HG03521 (cell line): ENCODE data around the gene HDAC4.

Experiments
- ATAC-seq: cut with Tn5 transposase; IDR thresholded peaks from one replicate; pipeline ENCODE4 v1.9.1; 2021; ENCODE audit warnings: mild to moderate bottlenecking, moderate library complexity; ENCODE audit not compliant: unreplicated experiment

Gene HDAC4

DNA sequence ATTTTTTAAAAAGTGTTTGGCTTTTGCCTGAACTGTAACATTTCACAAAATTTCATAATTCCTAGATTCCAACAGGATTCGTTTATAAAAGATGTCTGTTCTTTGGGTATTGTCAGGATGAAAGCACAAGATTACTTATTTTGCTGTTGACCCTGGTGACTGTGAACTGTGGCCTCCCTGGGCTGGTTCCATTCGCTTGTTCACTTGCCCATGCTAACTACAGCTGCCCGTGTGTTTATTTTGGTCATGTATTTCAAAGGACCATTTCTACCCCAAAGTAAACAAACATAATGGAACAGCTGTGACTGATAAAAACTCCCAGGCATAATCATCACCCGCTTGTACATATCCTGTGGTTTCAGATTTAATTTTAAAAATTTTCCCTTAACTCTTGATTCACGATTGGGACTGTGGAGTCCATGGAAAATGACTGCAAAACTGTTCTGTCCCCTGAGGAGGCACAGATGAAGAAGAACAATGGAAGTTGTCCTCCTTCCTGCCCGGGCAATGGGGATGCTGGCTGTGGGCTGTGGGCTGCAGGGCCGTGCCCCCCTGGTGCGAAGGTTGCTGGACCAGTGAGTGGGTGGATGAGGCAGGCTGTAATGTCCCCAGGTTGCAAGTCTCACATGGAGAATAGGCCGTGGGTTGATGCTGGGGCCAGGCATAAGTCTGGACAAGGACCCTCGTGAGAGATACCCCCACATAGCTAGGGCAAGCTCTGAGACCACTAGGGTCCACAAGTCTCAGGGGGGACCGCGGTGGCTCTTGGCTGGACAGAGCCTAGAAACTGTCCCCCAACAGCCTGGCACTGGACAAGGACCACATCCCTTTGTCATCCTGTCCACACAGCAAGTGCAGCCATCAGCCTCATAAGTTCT is 28.9 kb upstream of the HDAC4 start:
- no peak for ATAC-seq

DNA sequence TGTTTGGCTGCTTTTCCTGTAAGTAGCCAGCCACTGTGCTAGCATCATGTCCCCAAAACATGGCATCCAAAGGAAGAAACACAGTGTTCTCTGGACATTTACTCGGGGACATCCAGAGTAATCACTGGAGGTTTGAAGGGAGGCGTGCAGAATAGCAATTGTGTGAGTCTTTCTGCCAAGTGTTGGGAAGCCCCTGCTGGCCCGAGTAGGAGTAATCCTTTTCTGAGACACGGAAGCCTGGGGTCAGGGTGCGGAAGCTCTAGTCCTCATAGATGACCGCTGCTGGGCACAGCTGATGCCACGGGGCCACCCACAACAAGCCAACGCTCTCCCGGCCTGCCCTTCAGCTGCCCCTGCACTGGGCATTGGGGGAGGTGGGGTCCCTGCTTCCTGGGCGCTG is 24.8 kb upstream of the HDAC4 start:
- no peak for ATAC-seq

GRCh38 chr2:239424337-239425045 is 23.7 kb upstream of the HDAC4 start:
- no peak for ATAC-seq

DNA sequence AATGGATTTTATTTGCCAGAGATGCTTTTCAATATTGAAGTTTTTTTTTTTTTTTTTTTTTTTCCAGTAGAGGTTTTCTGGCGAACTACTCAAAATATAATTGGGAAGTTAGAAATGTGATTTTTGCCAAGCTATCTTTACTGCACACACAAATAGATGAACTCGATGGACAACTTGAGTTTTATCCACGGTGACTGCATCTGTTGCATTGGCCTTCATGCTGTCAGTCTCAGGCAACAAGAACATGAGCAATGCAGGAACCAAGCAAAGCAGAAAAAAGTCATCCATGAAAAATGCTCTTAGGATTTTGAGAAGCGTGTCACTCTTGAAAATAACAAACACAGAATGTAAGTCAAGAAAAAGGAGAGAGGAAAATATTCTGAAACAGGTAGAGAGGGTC is 22.7 kb upstream of the HDAC4 start:
- no peak for ATAC-seq

GRCh38 chr2:239421851-239422250 is 21.0 kb upstream of the HDAC4 start:
- ATAC-seq: no peak

DNA sequence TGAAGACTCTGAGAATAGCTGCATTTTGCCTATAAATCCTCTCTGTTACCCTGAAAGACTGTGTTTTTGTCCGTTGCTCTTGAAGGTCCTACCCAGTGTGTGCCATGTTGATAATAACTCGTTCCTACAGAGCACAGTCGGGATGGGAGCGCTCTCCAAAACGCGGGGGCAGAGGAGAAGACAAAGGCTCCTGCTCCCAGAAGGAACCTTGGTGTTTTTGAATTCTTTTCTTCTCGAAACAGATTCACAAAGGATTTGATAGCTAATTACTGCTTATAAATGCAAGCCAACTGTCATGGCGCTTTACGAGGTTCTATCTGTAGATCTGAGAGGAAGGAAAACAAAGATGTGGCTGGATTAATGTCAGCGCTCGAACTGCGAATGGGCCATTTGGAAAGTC is 19.3 kb upstream of the HDAC4 start:
- ATAC-seq: no peak

- no peak for ATAC-seq
Observed at GRCh38 chr2:239418918-239419317, 18.1 kb upstream of the HDAC4 start.

DNA sequence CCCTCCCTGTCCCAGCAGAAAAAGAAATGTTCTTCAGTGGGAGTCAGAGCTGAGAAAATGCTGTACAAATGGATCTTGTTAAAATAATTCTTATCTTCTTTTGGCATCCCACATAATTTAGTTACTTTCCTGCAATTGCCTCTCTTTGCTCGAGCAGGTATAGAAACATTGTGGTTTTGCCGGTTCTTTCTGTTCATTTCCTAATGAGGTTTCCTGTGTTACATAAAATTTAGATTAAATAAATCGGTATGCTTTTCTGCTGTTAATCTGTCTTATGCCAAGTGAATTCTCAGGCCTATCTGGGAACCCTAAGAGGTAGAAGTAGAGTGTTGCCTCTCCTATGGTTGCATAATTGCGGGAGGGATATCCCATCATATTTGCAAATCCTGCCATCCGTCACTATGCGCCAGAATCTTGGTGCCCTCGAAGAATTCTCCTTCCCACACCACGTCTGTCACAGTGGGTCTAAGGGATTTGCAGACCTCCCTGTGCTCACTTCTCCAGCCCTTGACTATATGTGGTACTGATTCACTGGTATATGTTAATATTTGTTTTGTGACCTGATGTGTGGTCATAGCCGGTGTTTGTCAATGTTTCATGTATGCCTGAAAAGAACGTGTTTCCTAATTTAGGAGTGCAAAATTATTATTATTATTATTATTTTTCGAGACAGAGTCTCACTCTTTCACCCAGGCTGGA is 12.2 kb upstream of the HDAC4 start:
- no peak for ATAC-seq

GRCh38 chr2:239411549-239412319 is 10.9 kb upstream of the HDAC4 start:
- no peak for ATAC-seq

DNA sequence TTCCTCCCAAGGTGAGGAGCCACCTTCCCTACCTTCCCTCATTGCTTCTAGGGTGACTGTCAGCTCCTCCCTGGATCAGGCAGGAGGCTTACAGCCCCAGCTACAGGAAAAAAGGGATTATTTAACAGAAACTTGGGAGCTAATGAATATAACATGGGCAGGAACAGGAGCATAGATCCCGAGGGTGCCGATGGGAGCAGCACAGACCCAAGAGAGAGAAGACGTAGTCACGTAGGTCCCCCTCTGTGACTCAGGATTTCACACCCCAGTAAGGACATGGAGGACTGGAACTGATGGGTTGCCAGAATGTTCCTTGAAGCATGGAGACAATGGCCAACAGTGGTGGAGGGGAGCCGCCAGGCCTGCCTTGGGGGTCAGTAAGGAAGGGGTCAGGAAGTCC is 10.3 kb upstream of the HDAC4 start:
- no peak for ATAC-seq

DNA sequence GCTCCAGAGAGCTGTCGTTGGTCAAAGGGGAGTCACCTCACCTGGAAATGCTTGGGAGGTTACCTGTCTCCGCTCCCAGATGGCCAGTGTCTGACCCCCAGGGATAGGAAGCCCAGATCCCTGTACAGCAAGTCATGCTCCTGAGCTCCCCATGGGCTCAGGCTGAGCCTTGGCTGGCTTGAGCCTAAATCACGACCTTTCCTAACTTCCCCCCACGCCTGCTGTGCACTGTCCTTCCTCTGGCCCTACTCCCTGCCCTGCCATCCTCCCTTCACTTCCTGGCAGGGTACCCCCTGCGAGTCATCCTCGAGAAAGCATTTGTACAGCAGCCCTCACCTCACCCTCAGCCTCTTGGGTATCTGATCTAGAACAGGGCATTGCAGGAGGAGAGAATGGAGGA is 9.2 kb upstream of the HDAC4 start:
- no peak for ATAC-seq

DNA sequence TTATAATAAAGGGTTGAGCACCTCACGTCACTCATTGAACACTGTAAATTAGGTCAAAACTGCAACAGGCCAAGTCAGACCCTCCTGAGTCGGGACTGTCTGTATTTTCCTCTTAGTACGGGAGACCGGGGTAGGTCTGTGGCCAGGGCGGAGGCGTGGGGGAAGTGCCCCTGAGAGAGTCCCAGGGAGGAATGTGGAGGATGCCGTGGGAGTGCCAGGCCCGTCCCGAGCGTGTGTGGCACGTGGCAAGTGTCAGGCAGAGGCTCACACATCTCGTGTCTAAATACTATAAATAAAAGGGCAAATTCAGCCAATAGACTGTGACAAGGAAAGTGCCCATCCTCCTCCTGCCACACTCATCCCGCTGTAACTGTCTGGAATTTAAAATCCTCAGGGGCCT is 6.3 kb upstream of the HDAC4 start:
- no peak for ATAC-seq

GRCh38 chr2:239406316-239406995 is 5.6 kb upstream of the HDAC4 start:
- no peak for ATAC-seq

GRCh38 chr2:239405071-239405470 is 4.3 kb upstream of the HDAC4 start:
- ATAC-seq: no peak

GRCh38 chr2:239402666-239403065 is 1.8 kb upstream of the HDAC4 start:
- no peak for ATAC-seq

DNA sequence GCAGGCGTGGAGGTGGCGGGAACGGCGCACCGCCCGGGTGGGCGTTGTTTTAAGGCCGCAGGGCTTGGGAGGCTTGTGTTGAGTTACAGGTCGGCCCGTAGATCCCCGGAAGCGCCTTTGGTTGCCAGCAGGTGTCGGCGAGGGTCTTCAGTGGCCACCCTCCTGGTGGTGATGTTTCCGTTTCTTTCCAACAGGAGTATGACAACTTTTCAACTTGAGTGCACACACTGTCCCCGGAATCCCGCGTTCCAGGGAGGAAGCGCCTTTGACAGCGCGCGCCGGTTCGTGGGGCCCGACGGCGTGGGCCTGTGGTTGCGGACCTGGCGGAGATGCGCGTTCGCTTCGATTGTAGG is 1.0 kb upstream of the HDAC4 start:
- peak; percentile 4 for ATAC-seq

DNA sequence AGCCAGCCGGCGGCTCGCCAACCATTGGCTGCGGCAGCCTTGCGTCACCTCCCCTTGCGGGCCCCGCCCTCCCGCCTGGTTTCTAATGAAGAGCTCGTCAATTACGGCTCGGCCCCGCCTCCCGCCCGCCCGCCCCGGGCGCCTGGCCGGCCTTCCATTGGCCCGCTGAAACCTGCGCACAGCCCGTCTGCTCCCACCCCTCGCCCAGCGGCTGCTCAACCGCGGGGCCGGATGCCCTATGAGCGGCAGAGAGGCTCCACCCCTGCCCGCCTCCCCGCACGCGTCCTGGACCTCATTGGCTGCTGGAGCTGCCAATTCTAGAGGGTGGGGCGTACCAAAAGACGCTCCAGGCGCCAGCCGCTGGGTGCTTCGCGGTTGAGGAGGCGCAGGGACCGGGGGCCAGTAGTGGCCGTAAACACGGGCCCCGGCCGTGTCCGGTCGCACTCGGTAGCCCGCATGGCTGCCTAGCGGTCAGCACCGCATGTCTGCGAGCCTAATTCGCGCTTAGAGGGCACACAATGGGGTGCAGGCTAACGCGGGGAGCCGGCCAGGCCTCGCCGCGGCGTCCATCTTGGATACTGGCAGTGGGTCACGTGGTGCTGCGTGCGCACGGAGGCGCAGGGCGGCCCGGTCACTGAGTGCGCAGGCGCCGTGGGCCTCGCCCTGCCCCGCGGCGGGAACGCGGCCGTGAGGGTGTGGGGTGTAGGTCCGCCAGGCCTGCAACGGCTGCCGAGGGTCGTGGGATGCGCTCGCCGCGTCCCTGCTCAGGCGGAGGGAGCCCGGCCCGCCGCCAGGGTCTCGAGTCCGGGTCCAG is 454 bp upstream of the HDAC4 start:
- peak; percentile 88 for ATAC-seq

GRCh38 chr2:239399921-239400595 is 762 bp downstream of the HDAC4 start:
- ATAC-seq: no peak

DNA sequence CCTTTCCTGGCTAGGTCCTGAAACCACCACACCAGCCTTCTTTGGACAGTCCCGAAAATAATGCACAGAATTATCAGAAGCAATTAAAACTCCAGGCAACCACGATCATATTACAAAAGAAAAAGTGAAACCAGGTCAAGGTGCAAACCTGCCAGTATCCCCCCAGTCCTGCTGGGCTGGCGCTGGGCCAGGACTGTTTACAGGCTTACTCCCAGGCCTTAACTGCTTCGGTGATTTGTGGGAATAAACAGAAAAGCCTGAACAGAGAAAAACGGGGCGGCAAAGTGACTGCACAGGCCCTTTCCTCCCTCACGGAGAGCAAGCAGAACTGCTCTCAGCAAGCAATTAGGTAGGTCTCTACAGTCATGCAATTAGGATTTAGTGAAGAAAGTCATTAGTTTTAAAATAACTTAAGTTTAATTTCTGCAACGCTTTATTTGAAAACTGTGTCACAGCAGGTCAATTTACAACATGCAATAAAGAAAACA is 1.3 kb downstream of the HDAC4 start:
- ATAC-seq: no peak
